Suprapubic skin (tissue), 4 donors: Measurements from ENCODE around the gene PDE6B.

Experiments used
- CTCF ChIP-seq, 2 donors: fragments of 200-600 bp in 1 of 2; fragments of 450-650 bp in 1 of 2; sonication (generic) in 1 of 2; IDR thresholded peaks; one replicate each; pipeline ENCODE4 v1.5.1; 2016 to 2019; ENCODE audit warnings: antibody characterized with exemption in 2 of 2, mild to moderate bottlenecking in 1 of 2, moderate library complexity in 1 of 2
- EP300 ChIP-seq: sonication (generic); formaldehyde crosslinking; IDR thresholded peaks from one replicate; pipeline ENCODE4 v1.6.1; 2017; ENCODE audit warnings: antibody characterized with exemption
- POLR2AphosphoS5 ChIP-seq, 3 donors: sonication (generic); formaldehyde crosslinking; IDR thresholded peaks; one replicate each; pipeline ENCODE4 v1.6.1; 2017; ENCODE audit warnings: antibody characterized with exemption in 3 of 3

- TF ChIP-seq EP300 (no peak), CTCF (IDR thresholded peaks at IDR 0.05) (no peak), POLR2AphosphoS5 (IDR thresholded peaks at IDR 0.05) (no peak)
Observed at GRCh38 chr4:577499-578450, 47.6 kb upstream of the PDE6B start.
